NCI-H2227 (cell line): ENCODE data around the gene NRXN3.
A peak's percentile ranks its signal among the peaks of the same experiment; 100 is the strongest.

ENCODE experiments used
- DNase-seq: peaks from one replicate; lab custom pipeline; 2025; ENCODE audit not compliant: unreplicated experiment; lab: John Stamatoyannopoulos, UW

NRXN3 gene

GRCh38 chr14:79040790-79041189, 870.6 kb downstream of the NRXN3 start:
- DNase-seq, result no peak

- DNase-seq, result no peak
These were observed 873.2 kb downstream of the NRXN3 start for GRCh38 chr14:79043194-79043889.

- DNase-seq, result no peak
These were observed 874.9 kb downstream of the NRXN3 start for GRCh38 chr14:79044894-79045624.

- DNase-seq, result no peak
These were observed 880.9 kb downstream of the NRXN3 start for GRCh38 chr14:79050787-79051727.

- no peak for DNase-seq
These were observed 881.6 kb downstream of the NRXN3 start for GRCh38 chr14:79051742-79052141.

DNA sequence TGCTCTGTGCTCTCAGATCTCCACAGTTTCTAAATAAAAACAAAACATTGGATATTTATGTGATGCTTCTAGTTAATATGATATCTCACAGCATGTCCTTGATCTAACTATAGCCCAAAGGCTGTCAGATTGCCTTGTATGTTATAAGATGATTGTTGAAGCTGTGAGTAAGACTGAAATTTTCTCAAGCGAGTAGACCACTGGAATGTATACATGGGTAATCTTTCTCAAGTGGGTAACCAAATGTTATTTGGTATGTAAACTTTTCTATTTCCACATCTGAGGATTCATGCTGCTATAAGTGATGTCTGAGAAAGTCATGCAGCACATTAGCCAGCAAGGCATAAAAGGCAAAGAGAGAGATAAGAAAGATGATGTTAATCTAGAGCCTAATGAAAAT, 886.7 kb downstream of the NRXN3 start:
- DNase-seq, result no peak

GRCh38 chr14:79057333-79057732, 887.2 kb downstream of the NRXN3 start:
- DNase-seq, result no peak

GRCh38 chr14:79062226-79062625, 892.1 kb downstream of the NRXN3 start:
- DNase-seq, result no peak

DNA sequence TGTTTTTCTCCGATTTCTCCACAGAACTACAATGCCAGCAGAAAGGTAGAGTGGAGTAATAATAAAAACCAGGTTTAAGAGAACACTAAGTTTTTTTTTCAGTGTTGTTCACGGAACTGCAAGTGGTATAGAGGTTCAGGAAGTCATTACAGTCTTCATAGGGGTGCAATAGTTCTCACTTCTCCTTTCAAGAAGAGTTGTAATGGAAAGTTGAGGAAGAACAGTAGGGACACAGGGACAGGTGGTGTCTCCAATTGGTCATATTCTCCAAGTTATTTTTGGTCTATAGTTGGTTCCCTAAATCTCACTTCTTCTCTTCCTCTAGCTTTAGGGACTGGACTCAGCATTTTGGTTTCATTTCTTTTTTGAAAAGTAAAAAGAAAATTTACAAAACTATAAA, 894.0 kb downstream of the NRXN3 start:
- DNase-seq, result no peak

- no peak for DNase-seq
These were observed 904.3 kb downstream of the NRXN3 start for GRCh38 chr14:79074510-79074909.

- peak; percentile 9 for DNase-seq
These were observed 906.3 kb downstream of the NRXN3 start for GRCh38 chr14:79076428-79076827.

DNA sequence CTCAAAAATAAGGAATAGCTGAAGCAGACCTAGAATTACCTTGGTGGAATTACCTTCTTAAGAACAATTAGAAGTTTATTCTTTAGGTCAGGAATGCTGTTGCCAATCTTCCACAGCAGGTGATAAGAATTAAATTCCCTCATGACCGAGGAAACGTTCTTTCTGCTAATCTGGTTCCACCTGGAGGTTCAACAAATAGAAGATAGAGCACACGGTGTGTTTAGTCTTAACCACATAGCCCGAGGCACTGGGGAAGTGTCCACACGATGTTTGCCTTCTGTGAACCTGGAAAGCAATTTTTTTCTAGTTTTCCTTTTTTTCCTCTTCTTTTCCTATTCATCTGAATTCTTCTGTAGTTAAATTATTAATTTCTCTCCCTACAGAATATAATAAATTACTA, 906.9 kb downstream of the NRXN3 start:
- no peak for DNase-seq

GRCh38 chr14:79080040-79080439, 909.9 kb downstream of the NRXN3 start:
- DNase-seq, result no peak

GRCh38 chr14:79082883-79083282, 912.7 kb downstream of the NRXN3 start:
- DNase-seq, result no peak

- no peak for DNase-seq
These were observed 913.2 kb downstream of the NRXN3 start for GRCh38 chr14:79083356-79083755.

- no peak for DNase-seq
These were observed 914.7 kb downstream of the NRXN3 start for GRCh38 chr14:79084861-79085260.

GRCh38 chr14:79089576-79089975, 919.4 kb downstream of the NRXN3 start:
- DNase-seq, result no peak

DNA sequence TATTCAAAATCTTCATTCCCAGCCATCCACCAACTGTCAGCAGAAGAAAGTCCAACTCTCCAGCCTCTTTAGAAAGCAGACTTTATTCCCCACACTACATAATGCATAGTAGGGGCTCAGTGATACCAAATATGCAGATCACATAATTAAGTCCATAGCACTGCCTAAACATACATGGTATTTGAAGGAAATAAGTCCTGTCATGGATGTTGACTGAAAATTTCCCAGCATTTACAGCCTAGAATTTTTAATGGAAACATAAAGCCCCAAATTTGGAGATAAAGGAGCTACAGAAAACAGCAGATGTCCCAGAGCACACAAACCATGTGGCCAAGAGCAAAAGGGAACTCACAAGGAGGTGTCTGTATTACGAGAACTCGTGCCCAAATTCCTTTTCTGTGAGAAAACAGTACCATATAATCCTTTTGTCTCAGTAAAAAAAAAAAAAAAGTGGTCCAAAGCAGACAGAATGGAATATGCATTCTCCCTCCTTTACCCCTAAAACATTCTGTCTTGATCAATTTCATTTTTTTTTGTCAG, 920.5 kb downstream of the NRXN3 start:
- DNase-seq, result no peak

DNA sequence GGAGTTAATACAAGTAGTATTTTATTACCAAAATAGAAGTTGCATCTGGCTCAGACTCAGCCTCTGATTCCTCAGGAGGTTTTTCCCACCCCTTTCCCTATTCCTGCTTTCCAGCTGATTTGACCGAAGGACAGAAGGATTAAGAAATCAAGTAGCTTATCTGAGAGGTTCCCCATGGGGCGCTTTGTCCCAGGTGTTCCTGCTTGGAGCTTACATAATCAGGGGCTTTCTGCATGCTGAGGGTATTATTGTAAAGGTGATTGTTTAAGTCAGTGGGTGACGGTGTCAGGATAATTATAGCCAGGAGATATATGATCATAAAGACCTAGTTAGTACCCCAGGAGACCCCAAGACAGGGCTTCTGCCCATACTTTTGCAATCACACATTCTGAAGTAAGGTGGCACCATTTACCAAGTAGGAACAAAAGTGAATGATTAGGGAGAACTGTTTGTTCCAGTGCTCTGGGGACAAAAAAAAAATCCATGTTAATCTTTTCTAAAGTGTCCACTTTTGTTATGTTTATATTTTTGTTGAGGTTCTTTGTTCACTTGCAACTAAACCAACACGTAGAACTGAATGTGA, 921.3 kb downstream of the NRXN3 start:
- peak; percentile 67 for DNase-seq

GRCh38 chr14:79093531-79093930, 923.4 kb downstream of the NRXN3 start:
- no peak for DNase-seq

GRCh38 chr14:79094951-79095350, 924.8 kb downstream of the NRXN3 start:
- DNase-seq, result no peak
